ENCODE data around the gene TOM1.
"Not testable (repeated sequence)": the region's sequence is repeated elsewhere in the genome, so short reads cannot be mapped to it uniquely, and the experiment has no call there.

The TOM1 gene

GRCh38 chr22:35377735-35378134, 78.0 kb downstream of the TOM1 start:
- no peak for DNase-seq

DNA sequence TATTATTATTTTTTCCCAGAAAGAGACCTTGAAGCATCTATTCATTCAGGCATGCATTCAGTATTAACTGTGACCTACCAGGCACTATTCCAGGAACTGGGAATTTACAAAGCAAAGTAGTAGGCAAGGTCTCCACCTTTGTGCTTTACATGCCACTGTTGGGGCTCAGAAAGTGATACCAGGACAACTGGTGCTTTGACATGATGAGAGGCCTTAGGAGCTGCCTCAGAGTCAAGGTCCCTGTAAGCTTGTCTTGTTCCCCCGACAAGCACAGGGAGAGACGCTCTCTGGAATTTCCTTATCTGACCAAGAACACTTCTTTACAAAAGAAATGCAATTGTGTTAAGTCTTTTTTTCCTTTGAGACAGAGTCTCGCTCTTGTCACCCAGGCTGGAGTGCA, 78.9 kb downstream of the TOM1 start:
- DNase-seq: no peak

DNA sequence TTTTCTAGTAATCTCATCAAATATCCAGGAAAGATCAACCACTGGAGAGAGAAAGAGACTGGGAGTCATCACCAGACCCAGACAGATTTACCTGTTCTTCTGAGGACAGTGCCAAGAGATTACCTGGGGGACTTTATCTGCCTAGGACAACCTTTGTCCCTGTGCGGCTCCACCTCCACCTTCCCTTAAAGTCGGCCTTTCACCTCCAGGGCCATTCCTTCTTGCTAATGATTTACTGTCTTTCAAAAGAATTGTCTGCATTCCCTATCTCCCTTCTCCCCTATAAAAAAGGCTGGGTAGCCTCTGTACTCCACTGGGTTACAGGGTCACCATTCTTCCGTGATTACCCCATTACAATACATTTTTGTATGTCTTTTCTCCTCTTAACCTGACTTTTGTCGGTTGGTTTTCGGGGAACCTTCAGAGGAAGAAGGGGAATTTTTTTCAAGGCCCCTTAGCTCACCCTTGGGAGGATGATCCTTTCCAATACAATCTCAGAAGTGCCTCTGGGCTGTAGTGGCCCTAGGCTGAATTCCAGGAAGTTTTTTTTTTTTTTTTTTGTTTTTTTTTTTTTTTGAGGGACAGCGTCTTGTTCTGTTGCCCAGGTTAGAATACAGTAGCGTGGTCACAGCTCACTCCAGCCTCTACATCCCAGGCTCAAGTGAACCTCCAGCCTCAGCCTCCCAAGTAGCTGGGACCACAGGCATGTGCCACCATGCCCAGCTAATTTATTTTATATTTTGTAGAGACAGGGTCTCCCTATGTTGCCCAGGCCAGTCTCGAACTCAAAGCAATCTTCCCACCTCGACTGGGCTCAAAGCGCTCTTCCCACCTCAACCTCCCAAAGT, 79.7 kb downstream of the TOM1 start:
- no peak for DNase-seq

GRCh38 chr22:35380013-35380412, 80.3 kb downstream of the TOM1 start:
- no peak for DNase-seq

DNA sequence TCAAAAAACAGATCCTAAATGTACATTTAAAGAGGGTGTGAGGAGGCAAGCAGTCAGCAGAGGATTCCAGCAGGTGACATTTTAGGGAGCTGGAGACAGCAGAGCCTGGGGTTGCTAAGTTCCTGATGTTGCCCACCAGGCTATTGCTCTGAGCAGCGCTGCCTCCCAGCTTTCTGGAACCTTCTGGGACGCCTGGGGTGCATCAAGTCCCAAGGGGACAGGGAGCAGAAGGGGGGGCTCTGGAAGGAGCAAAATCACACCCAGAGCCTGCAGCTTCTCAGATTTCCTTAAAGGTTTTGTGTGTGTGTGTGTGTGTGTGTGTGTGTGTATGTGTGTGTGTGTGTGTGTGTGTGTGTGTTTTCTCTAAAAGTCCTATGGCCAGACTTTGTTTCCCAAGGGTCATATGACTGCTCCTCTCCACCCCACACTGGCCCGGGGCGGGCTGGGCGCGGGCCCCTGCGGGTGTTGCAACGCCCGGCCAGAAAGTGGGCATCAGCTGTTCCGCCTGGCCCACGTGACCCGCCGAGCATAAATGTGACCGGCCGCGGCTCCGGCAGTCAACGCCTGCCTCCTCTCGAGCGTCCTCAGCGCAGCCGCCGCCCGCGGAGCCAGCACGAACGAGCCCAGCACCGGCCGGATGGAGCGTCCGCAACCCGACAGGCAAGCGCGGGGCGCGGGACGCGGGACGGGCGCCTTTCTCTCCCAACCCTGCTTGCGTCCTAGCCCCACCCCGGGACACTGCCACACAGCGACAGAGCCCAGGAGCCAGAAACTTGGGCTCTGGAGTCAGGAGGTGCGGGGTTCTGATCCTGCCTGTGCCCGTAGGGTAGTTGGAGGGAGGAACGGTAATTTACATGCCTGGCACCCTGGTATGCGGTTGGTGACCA, 81.1 kb downstream of the TOM1 start, which contains the start of gene HMOX1:
Gene HMOX1, plus strand, starts transcription at position 560 of the 887 bp plus-strand sequence. Its CDS starts 78 bp downstream, at position 638.
- no peak for DNase-seq

GRCh38 chr22:35381424-35382009, 81.8 kb downstream of the TOM1 start:
- no peak for DNase-seq

- DNase-seq: no peak
Observed at GRCh38 chr22:35383679-35384071, 84.0 kb downstream of the TOM1 start.

DNA sequence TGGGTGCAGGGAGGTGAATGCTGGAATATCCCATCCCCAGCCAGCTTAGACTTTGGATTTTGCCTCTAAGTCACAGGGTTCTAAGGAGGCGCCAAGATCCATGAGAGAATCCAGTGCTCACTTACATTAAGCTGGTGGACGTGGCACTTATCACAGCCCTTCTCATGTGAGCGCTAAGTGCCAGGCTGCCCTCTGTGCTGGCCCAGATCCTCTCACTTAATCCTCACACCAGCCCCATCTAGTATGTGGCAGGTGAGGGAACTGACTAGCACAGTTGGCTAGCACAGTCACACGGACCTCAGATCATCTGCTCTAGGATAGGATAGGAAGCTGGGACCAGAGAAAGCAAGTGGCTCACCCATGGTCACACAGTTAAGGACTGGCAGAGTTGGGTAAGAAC, 84.8 kb downstream of the TOM1 start:
- no peak for DNase-seq

DNA sequence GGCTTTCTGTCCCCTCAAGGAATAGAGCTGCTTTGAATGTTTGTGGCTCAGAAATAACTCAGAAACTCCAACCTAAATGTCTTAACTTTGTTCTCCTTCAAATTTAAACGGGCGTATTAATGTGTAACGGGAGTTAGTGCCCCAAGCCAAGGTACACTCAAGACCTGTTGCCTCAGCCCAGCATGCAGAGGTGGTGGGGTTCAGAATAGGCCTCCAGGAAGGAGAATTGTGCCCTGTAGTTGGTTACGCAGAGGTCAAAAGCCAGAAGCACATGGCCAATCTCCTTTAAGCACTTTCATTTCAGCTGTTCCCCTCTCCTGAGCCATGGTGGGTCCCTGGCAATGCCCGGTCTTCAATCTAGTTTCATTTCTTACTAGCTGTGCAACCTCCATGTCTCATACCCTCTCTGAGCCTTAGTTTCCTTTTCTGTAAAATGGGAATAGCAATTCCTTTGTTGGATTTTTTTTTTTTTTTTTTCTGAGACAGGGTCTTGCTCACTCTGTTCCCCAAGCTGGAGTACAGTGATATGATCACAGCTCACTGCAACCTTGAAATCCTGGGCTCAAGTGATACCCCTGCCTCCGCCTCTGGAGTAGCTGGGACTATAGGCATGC, 85.4 kb downstream of the TOM1 start:
- DNase-seq: no peak

GRCh38 chr22:35386670-35387288, 87.1 kb downstream of the TOM1 start:
- no peak for DNase-seq

DNA sequence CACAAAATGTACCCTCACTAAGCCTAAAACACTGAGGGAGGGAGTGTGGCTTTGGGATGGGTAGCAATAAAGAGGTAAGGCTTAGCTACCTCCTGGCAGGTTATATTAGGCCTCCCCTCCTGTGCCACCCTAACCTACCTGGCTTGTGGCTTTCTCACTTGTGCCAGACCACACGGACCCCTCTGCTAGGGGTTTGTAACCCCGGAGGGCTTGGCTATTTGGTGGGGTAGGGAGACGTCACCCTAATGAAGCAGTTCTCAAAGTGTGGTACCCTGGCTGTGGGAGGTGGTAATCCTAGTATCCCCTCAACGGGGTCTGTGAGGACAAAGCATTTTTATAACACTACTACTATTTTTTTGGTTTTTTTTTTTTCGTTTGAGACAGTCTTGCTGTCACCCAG, 91.2 kb downstream of the TOM1 start:
- no peak for DNase-seq

DNA sequence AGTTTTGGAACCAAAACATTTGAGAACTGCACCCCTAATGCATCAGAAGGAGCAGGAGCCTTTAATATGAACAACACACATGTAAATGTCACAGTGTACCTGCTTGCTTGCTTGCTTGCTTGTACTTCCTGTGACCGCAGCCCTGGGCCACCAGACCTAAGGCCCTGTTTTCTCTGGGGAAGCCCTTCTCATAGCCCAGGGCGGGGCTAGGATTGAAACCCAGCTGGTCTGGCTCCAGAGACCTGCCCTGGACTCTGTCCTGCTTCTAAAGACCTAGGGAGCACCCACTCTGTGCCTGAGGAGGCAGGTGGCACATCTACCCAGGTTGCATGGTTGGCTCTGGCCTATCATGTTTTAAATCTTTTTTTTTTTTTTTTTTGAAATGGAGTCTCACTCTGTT, 92.7 kb downstream of the TOM1 start:
- no peak for DNase-seq

DNA sequence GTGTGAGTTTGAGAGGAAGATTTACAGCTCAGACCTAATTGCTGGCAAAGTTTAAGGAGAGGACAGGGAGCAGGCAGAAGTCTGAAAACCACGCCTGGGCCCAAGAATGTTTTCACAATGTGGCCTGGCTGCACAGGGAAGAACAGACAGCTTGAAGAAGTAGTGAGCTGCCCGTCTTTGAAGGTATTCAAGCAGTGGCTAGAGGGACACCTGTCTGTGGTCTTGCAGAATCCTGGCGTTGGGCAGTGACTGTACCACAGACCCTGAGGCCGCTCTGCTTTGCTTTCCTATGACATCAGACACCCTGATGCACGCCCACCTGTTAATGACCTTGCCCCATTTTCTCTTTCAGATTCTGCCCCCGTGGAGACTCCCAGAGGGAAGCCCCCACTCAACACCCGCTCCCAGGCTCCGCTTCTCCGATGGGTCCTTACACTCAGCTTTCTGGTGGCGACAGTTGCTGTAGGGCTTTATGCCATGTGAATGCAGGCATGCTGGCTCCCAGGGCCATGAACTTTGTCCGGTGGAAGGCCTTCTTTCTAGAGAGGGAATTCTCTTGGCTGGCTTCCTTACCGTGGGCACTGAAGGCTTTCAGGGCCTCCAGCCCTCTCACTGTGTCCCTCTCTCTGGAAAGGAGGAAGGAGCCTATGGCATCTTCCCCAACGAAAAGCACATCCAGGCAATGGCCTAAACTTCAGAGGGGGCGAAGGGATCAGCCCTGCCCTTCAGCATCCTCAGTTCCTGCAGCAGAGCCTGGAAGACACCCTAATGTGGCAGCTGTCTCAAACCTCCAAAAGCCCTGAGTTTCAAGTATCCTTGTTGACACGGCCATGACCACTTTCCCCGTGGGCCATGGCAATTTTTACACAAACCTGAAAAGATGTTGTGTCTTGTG, 93.7 kb downstream of the TOM1 start:
- no peak for DNase-seq

- DNase-seq: no peak
Observed at GRCh38 chr22:35394011-35394312, 94.3 kb downstream of the TOM1 start.

DNA sequence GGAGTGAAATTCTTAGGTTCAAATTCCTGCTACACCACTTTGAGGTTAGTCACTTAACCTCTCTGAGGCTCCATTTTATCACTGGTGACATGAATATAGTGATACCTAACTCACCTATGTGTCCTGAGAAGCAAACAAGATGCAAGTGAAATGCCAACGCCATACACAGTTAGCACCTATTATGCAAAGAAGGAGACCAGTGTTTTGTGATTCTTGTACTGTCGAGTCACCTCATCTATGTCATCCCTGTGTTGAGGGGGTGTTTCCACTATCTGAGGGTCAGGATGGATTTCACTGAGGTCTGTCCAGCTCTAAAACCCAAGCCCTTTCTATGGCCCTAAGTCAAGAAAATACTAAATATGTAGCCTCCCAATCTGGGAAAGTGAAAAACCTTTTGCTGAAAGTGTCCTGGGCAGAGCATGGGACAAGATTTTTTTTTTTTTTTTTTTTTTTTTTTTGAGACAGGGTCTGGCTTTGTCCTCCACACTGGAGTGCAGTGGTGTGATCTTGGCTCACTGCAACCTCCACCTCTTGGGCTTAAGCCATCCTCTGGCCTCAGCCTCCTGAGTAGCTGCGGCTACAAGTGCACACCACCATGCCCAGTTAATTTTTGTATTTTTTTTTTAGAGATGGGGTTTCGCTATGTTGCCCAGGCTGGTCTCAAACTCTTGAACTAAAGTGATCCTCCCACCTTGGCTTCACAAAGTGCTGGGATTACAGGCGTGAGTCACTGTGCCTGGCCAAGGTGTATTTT, 95.3 kb downstream of the TOM1 start:
- DNase-seq: no peak

DNA sequence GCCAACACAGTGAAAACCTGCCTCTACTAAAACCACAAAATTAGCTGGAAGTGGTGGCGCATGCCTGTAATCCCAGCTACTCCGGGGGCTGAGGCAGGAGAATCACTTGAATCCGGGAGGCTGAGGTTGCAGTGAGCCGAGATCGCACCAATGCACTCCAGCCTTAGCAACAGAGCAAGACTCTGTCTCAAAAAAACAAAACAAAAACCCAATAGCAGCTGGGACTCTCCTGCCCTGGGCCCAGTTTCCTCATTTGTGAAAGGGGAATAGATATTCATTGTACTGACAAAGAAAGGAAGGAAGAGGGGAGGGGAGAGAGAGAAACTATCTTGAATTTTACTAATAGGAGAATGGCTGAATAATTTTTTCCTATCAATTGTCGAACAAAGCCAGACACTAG, 96.9 kb downstream of the TOM1 start:
- DNase-seq: not testable (repeated sequence)

GRCh38 chr22:35397095-35397904, 97.6 kb downstream of the TOM1 start:
- no peak for DNase-seq
